DND-41 (cell line): ENCODE results near the gene ASXL2.

Experiments
- CTCF ChIP-seq: IDR thresholded peaks from 2 replicates; pipeline ENCODE4 v1.5.1; 2012; ENCODE audit warnings: borderline replicate concordance, low read length, moderate library complexity, mild to moderate bottlenecking; ENCODE audit not compliant: poor library complexity, severe bottlenecking; ENCODE audit errors: extremely low read depth
- EZH2 ChIP-seq: IDR thresholded peaks from 3 replicates; pipeline ENCODE4 v1.6.1; 2012; ENCODE audit warnings: borderline replicate concordance, low read depth, mild to moderate bottlenecking, moderate library complexity, low read length, inconsistent platforms; ENCODE audit not compliant: severe bottlenecking

DNA sequence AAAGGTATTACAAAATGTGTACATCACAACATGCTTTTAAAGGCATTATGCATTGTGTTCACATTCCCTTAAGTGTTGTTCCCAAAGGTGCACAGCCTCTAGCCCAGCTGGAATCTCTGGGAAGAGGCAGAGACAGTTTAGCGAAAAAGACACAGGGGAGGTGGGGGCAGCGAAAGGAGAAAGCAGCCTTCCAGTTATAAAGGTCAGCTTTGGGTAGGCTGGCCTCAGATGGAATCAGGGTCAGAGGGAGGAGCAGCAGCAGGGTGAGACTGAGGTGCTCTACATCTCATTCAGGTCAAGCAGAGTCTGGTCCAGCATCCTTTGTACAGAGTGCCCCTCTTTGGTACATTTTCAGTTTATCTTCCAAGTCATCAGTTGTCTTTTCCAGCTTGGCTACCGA, 68.6 kb downstream of the ASXL2 start:
- TF ChIP-seq CTCF (no peak), EZH2 (no peak)
